ENCODE results near the gene RPL19.

Gene RPL19

DNA sequence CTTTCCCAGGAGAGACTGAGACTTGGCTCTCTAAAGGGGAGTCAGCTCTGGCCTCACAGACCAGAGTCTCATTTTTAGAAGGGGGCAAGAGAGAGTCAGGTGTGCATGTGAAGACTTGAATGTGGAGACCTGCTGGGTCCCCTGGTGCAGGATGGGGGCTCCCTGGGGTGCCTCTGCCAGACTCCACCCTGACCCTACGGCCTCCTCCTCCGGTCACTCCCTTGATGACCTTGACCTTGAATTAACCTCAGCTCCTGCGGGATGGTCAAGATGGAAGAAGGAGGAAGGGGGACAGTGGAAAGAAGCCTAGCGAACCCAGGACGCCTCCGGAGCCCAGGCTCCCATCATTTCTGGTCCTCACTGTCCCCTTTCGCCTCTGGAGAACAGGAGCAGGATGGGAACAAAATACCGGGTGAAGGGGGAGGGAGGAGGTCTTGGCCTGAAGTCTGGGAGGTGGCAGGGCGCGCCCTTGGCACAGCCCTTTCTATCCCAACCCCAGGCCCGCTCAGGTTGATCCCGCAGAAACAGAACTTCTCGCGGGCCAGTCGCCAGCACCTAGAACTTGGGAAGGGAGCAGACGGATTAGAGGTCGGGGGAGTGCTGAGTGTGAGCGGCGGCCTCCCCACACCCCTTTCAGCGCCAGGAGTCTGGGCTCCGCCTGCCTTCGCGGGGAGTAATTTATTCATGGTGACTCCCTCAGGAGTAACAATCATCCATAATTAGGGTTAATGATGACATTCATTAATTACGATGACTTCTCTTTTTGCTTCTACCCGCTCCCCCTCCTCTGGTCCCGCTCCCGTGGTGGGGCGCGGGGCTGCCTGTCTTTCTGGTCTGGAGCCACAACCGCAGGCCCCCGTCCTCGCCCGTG, 24.1 kb downstream of the RPL19 start:
- DNase-seq (ENCODE audit: low spot score): no peak

DNA sequence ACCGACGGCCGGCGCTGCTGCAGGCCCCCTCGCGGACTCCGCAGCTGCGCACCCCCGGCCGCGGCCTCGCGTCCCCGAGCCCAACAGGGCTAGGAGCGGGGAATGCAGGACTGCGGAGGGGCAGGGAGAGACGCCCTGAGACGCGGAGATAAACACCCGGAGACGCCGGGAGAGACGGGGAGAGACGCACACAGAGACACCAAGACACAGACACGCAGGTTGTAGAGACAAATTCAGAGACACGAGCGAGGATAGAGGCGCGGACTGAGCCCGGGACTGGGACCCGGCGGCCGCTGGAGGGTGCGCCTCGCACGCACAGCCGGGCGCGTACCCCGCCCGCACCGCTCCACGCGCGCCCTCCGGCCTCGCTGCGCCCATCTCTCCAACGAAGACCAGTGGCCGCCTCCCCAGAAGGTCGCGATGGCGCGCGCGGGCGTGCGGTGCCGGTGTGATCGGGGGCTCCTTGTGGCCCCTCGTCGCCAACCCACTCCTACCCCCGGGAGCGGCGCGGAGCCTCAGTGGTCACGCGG, 24.8 kb downstream of the RPL19 start:
- DNase-seq (ENCODE audit: low spot score): no peak

DNA sequence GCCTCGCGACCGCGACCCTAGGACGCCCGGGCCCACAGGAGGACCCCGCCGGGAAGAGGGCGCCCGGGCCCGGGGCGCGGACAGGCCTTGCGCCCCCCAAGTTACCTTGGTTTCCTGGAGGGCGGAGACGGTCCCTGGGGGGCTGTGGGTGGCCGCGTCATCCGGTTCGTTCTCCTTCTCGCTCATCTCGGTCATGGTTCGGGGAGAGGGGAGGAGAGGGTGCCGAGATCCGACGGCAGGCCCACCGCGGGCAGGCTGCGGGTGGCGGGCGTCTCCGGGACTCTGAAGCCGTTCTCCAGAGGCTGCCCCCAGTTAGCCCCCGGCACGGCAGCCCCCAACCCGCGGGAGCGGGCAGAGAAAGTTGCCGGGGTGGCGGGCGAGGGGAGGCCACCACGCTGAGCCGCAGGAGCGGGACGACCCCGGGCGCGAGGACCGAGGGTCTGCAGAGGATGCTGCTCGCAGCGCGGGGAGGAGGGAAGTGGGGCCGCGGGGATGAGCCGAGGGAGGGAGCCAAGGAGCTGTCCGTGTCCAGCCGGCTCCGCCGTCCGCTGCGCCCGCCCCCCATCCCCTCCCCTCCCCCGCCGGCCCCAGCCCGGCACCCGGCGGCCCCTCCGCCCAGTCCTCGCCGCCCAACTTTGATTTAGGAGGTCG, 25.4 kb downstream of the RPL19 start, which contains the start of gene STAC2:
Gene STAC2 (minus strand): TSS at position 638 of the 651 bp plus-strand sequence. CDS start 443 bp downstream, at position 195.
- DNase-seq (ENCODE audit: low spot score): no peak

DNA sequence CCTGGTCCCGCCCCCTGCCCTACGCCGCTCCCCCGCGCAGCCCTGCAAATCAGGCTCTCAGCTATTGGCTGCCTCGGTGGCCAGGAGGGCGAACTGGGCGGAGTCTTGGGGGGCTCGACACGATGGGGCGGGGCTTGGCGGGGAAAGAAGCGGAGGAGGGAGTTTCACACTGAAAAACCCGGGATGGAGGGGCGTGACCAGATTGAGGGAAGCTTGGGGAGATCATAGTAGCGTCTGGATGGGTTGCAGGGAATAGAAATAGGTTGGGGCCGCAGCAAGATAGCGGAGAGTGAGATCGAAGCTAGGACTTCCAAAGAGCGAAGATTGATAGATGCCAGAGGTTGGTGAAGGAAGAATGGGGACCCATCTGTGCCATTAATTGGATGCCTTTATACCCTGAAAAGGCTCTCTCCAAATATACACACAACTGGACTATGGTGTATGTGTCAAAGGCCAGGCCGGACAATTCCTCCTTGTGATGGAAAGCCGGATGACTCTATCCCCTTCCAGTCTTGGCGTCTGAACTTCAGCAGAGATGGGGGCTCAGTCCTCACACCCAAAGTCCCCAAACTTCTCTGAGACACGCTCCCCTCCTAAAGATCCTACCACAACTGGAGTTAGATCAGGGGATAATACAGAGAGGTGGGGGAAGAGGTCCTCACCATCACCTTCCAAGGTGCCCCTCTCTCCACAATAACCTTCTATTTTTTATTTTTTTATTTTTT, 26.0 kb downstream of the RPL19 start:
- DNase-seq (ENCODE audit: low spot score): peak; percentile 92

DNA sequence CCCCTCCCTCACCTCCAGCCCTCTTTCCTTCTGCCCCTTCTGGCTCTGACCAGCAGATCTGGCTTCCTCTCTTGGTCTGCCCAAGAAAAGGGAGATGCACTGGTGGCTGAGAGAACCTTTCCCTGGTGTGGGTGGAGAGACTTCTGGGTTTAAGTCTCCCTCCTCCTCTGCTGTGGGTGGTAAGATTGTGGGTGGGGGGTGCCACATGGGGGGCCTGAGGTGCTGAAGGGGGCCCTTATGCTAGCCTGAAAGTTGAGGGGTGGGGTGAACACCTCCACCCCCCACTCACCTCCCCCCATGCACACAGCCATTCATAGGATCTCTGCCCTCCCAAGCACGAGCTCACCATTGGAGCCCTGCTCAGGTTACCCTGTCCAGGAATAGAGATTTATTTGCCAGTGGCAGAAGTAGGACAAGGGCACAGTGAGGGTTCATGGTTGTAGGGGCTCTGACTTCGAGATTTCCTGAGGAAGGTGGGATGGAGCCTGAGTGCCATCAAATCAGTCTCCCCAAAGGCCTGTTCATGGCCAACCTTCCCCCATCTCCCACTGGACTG, 27.4 kb downstream of the RPL19 start:
- no peak for DNase-seq (ENCODE audit: low spot score)

DNA sequence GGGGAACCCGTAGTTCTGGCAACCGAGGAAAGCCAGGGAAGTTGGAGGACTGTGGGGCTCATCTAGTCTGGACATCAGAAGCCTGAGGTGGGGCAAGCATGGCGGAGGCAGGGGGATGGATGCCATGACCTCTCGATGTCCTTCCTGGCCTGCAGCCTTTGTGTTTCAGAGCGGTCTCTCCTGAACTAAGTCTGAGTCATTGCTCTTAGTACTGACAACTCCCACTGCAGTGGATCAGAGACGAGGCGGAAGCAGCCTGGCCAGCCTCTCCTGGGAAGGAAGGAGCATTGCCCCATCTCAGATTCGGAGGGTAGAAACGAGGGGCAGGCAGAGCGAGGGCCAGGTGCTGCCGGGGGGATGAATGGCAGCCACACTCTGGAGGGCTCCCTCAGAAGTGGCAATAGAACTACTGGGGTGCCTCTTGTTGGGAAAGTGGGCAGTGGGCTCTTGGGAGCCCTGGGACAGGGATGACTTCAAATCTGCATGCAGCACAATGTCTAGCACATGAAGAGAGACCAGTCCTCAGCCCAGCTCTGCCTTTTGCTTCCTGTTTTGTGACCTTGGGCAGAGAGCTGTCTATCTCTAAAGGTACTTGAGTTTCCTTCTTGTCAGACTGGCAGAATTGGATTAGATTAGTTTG, 29.3 kb downstream of the RPL19 start:
- DNase-seq (ENCODE audit: low spot score): no peak

DNA sequence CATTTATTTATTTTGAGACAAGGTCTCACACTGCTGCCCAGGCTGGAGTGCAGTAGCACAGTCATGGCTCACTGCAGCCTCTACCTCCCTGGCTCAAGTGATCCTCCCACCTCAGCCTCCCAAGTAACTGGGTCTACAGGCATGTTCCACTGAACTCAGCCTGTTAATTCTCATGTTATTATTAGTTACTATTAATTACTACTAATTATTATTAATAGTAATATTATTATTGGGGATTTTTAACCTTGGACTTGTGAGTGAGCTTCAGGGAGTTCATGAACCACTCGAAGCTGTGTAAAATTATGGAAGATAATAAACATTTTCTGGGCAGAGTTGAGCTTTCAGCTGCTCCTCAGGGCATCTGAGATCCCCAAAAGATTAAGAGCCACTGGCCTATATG, 30.3 kb downstream of the RPL19 start:
- DNase-seq (ENCODE audit: low spot score): no peak

DNA sequence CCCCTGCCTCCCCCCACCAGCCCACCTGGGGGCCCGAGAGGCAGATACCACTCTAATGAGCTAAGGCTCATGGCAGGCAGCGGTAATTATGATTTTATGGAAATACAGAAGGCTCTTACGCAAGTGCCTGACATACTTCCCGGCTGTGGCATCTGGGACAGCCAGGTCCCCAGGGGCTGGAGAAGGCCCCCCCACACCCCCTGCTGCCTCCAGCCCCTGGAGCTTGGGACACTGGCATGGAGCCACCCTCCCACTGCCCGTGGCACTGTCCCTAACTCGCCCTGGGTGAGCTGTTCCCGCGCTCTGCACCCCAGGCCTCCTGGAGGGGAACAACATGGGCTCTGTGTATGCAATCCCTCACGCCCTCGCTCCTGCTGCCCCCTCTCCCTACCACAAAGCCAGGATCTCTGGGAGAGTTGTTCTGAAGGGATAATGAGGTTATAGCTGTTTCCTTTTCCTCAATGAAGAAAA, 31.0 kb downstream of the RPL19 start:
- peak; percentile 86 for DNase-seq (ENCODE audit: low spot score)

DNA sequence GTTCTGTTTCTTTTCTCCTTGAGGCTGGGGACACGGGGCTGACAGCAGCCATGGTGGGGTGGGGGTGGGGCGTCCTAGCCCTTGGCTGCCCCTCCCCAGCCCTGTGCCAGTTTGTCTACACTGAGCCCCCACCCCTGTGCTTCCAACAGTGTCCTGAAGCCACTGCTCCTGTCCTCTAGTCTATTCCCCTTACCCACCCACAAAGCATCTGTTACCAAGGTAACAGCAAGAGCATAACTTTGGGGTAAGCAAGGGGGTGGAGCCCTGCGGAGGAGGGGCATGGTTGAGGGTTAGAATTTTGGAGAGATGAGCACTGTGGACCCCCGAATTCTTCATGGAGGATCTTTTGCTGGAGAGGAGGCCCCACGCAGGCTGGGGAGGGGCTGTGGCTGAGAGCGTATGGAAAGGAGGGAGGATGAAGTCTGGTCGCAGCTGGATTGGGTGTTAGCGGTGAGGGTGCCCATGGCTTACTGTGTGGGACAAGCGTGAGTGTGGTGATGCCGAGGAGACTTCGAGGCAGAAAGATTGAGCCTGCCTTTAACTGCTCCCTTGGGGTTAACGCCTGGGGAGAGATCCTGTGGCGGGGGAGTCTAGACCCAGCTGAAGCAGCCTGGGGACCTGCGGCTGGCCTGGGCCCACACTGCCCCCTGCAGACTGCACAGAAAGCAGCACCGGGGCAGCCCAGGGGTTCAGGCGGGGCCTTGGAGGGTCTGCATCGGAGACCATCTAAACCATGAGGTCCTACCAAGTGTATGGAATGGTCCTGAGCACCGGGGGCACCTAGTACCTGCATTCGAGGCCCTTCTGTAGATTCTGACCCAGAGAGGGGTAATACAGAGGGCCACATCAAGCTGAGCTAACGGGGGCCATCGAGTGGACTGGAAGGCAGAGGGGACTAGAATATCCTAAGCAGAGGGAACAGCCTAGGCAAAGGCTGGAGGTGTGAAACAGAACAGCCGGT, 31.8 kb downstream of the RPL19 start:
- DNase-seq (ENCODE audit: low spot score): peak; percentile 87

DNA sequence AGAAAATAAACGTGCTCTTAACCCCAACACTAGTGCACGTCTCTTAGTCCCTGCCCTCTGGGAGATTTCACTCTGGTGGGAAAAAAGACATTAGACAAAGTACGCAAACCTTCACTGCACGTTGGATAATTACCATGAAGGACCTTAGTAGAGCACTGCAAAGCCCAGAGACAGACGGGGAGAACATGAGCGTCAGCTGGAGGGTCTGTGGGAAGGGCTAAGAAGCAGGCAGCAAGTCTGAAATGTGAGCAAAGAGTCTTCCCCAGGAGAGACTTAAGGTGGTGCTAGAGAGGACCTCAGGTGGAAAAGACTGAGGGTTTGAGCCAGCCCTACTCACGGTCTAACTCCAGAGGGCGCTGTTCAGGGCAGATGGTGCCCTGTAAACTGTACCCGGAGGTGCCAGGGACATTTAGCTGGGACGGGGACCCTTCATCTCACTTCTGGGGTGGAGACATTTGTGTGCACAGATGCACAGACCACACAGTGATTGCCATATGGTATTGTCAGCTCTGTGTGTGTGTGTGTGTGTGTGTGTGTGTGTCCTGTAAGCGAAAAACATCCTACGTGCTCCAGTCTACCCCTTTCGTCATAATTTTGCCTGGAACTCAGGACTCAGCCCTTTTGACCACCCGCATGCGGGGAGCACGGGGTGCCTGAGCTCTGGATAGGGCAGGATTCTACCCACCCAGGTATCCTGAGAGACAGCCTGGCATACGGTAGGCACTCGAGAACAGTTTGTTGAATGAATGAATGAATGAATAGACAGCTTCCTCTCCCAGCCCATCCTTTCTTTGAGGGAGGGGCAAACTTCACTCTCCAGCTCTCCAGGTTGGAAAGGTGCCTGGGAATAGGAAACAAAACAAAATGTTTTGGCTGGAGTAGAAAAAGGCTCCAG, 35.7 kb downstream of the RPL19 start:
- peak; percentile 86 for DNase-seq (ENCODE audit: low spot score)

DNA sequence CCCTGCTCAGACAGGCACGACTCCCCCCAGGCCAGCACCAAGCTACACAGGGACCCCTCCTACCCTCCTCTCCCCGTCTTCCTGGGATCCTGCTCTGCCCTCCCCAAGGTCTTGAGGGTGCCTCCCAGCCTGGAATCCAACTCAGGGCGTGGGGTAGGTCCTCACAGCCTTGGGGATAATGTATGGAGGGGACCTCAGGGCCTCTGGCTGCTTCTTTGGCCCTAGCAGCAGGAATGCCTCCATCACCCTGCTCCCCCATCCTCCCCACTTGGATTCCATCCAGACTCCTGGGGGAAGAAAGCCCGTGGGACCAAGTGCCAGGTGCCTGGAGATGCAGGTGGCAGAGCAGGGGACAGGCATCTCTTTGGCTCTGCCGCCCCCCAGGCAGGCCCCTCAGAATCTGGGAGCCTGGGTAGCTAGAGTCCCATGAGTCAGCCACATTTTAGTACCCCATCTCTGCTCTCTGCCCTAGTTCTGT, 36.4 kb downstream of the RPL19 start:
- DNase-seq (ENCODE audit: low spot score): no peak

DNA sequence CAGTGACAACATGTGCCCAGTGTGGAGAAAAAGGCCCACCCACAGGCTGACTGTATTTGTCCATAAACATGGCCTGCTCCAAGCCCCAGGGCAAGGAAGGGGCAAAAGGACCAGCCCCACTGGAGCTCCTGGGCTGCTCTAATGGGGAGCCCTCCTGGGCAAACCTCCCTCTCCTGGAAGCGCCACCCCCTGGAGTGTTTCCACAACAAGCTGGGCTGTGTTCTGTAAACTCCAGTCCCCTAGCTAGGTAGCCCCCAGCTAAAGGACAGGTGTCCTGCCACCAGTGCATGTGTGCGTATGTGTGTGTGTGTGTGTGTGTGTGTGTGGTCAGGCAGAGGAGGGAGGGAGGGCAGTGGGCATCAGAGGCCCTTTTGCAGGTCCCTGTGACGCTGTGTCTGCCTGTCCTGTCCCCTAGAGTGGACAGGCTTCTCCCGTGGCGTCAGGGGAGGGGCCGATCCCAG, 36.9 kb downstream of the RPL19 start:
- no peak for DNase-seq (ENCODE audit: low spot score)

DNA sequence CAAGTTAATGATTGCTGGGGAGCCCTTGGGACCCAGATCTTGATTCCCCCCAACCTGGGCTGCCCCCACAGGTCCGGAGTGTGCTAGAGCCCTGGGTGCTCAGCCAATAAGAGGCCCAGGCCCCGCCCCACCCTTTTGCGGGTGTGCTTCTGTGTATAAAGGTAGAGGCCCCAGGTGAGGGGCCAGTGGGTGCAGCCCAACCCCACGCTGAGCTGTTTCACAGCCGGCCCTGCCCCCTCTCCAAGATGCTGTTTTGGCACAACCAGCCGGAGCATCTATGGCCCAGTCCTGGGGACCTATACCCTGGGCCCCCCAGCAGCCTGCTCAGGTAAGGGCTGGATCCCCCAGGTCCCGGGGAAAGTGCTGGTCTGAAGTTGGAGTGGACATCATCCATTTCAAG, 37.5 kb downstream of the RPL19 start:
- no peak for DNase-seq (ENCODE audit: low spot score)

DNA sequence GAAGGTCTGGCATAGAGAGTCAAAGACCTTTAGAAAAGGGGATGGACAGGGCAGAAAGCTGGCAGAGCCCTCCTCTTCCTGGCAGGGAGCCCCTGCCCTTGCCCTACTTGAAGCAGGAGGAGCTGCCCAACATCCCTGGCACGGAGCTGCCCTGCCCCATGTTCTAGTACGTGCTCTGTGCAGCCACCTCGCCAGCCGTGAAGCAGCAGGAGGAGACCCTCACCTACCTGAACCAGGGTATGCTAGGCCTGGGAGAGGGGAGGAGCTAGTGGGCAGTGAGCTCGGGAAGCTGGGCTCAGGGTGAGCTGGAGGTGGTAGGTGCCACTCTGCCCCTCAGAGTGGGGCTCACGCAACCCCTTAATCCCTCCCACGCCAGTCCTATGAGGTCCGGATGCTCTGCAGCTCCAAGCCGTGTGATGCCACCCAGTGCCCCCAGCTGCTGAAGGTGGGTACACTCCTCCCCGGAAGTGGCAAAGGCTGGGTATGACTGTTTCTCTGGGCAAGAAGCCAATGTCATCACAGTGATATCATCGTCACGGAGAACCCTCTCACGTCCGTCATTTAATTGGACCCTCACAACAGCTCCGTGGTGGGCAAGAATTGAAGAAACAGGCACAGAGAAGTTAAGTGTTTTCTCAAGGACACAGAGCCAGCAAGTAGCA, 38.4 kb downstream of the RPL19 start:
- DNase-seq (ENCODE audit: low spot score): no peak

DNA sequence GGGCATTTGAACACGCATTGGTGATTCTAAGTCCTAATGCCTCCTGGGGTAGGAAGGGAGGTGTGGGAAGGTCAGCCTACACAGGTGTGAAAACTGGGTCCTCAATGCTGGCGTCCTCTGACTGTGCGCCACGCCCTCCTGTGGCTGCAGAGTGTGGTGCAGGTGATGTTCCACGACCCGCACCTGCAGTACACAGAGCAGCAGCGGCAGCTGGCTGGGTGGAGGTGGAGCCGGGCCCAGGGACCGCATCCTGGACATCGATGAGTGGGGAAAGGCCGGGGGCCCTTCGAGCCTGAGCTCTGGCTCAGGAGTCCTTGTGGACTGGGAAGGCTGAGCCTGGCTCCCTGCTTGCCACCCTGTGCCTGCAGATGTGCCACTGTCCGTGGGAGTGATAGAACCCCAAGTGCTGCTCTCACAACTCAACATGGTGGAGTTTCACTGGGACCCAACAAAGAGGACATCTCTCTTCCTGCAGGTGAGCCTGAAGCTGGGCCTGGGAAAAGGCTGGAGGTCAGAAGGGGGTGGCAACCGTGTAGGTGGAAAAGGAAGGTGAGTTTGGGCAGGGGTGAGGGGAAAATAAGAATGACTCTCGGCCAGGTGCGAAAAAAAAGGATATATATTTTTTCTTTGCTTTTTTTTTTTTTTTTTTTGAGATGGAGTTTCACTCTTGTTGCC, 39.7 kb downstream of the RPL19 start:
- peak; percentile 57 for DNase-seq (ENCODE audit: low spot score)

DNA sequence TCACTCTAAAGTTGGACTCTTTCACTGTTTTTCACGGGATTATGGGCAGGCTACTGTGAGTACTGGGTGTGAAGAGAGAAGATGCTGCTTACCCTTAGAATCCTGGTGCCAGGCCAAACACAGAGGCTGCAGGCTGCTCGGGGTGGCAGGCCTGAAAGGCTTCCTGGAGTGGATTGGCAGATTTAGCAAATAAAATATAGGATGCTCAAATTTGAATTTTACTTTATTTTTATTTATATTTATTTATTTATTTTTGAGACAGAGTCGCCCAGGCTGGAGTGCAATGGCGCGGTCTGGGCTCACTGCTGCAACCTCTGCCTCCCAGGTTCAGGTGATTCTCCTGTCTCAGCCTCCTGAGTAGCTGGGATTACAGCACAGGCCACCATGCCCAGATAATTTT, 40.5 kb downstream of the RPL19 start:
- no peak for DNase-seq (ENCODE audit: low spot score)

DNA sequence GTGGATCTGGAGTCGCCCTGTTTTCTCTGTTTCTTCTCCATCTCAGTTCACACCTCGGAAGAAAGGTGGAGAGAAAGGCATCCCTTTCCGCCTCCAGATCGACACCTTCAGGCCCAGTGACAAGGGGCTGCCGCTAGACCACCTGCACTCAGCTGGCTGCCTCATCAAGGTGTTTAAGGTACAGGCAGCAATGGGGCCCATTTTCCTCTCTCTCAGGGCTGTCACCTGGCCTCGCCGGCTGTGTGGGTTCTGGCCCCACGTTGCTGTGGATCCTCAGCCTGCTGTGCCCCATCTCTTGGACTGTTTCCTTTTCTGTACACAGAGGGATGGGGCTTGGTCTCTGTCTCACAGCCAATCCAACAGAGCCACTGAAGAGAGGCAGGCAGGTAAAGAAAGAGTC, 43.1 kb downstream of the RPL19 start:
- DNase-seq (ENCODE audit: low spot score): no peak

All from SK-N-DZ (cell line).